MCF 10A (cell line): ENCODE measurements around the gene ACACA. TPM values are rescaled to one million over a fixed set of nuclear protein-coding genes. Genes with fewer than 3 reads are reported as not detected.
A peak's percentile ranks its signal among the peaks of the same experiment; 100 is the strongest.

Experiments used
- BruUV-seq: library from RNA; stranded (reverse); fragments of 400-500 nt; replicated peaks from 2 replicates; lab custom pipeline; 2021; lab: Mats Ljungman, UMichigan
- CTCF ChIA-PET: fragments of 300-600 bp; sonication (Branson Sonifier 250); formaldehyde crosslinking; extraction: SDS; loops from one replicate; lab custom pipeline; 2021; ENCODE audit warnings: antibody characterized with exemption, inconsistent platforms; lab: Yijun Ruan, JAX
- POLR2A ChIA-PET: fragments of 300-600, 350-650 bp; sonication (Branson Sonifier 250); formaldehyde crosslinking; extraction: SDS; loops from one replicate; lab custom pipeline; 2020; ENCODE audit warnings: antibody characterized with exemption, inconsistent platforms; lab: Yijun Ruan, JAX
- DNase-seq: peaks from one replicate; pipeline ENCODE4 v3.0.0-alpha.2; 2018; ENCODE audit not compliant: unreplicated experiment
- H3K27ac Mint-ChIP-seq: one replicate; pipeline ENCODE4 v1.8.0; 2022; ENCODE audit warnings: mild to moderate bottlenecking, low read depth, mixed read lengths; ENCODE audit not compliant: unreplicated experiment
- H3K27me3 Mint-ChIP-seq: one replicate; pipeline ENCODE4 v1.8.0; 2022; ENCODE audit warnings: mixed read lengths; ENCODE audit not compliant: insufficient read depth, unreplicated experiment
- H3K36me3 Mint-ChIP-seq: one replicate; pipeline ENCODE4 v1.8.0; 2022; ENCODE audit warnings: mild to moderate bottlenecking, moderate library complexity, mixed read lengths; ENCODE audit not compliant: insufficient read depth, unreplicated experiment
- H3K4me1 Mint-ChIP-seq: one replicate; pipeline ENCODE4 v1.8.0; 2022; ENCODE audit warnings: mixed read lengths; ENCODE audit not compliant: insufficient read depth, unreplicated experiment
- H3K4me3 Mint-ChIP-seq: one replicate; pipeline ENCODE4 v1.8.0; 2022; ENCODE audit warnings: mild to moderate bottlenecking, moderate library complexity, mixed read lengths; ENCODE audit not compliant: unreplicated experiment
- H3K9me3 Mint-ChIP-seq: one replicate; pipeline ENCODE4 v1.8.0; 2022; ENCODE audit warnings: mixed read lengths; ENCODE audit not compliant: unreplicated experiment
- intact Hi-C: fragments of 100-400 bp; cut with micrococcal nuclease; formaldehyde crosslinking; loops from 2 replicates; pipeline ENCODE4 v1.14.1; 2022
- total RNA-seq: library from RNA; stranded (reverse); gene quantifications from 2 replicates; pipeline ENCODE4 v1.2.3, GENCODE V29; 2022
- TF ChIP-seq, protein P1 (sequence below): fragments of 200-600 bp; IDR thresholded peaks from one replicate; pipeline ENCODE4 v1.8.0; 2022; ENCODE audit warnings: antibody characterized with exemption, mild to moderate bottlenecking; ENCODE audit not compliant: unreplicated experiment

The ACACA gene
- total RNA-seq, 1 experiment from 2014 or later, result 100 TPM

DNA sequence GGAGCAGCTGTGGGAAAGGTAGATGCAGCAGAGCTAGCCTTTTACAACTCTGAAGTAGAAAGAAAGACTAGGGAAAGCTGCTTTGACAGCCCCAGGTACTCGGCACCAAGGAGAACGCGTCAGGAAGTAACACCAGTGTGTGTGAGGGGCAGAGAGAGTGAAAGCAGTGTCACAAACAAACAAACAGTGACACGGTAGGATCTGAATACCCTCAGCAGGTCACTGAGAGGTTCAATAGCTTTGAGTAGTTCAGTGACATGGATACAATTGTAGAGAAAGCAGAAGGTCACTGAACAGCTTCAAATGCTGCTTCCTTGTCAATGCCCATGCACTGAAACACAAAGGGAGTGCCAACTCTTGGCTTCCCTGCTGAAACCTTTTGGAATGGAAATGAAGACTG is 181.2 kb downstream of the ACACA start:
- H3K36me3 Mint-ChIP-seq, result peaks cover 83% of the 10 kb centered on the region
- no peaks in the 10 kb centered on the region for H3K27me3 Mint-ChIP-seq

DNA sequence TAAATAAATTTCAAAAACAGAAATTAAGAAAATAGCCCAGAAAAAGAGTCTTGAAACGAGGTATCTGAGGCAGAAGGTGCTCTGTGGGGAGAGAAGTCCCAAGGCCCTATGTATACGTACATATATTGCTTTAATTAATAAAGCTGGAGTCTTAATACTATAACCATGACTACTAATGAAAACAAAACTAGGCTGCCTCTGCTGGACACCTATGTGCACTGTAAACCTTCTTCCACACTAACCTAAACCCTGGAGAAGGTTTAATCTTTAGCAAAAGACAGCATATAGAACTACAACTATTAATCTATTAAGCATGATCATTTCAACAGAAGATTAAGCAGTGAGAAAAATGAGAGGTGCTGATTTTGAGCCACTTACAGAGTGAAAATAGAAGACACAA is 184.8 kb downstream of the ACACA start:
- TF ChIP-seq, protein P1, sequence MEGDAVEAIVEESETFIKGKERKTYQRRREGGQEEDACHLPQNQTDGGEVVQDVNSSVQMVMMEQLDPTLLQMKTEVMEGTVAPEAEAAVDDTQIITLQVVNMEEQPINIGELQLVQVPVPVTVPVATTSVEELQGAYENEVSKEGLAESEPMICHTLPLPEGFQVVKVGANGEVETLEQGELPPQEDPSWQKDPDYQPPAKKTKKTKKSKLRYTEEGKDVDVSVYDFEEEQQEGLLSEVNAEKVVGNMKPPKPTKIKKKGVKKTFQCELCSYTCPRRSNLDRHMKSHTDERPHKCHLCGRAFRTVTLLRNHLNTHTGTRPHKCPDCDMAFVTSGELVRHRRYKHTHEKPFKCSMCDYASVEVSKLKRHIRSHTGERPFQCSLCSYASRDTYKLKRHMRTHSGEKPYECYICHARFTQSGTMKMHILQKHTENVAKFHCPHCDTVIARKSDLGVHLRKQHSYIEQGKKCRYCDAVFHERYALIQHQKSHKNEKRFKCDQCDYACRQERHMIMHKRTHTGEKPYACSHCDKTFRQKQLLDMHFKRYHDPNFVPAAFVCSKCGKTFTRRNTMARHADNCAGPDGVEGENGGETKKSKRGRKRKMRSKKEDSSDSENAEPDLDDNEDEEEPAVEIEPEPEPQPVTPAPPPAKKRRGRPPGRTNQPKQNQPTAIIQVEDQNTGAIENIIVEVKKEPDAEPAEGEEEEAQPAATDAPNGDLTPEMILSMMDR, result no peak
- Mint-ChIP-seq H3K4me3 (no peak overlapping the region), H3K27me3 (no peaks in the 10 kb centered on the region), H3K4me1 (peaks cover 11% of the 10 kb centered on the region), H3K36me3 (peaks cover 79% of the 10 kb centered on the region), H3K27ac (no peak overlapping the region), H3K9me3 (no peaks in the 10 kb centered on the region)
- no peak for DNase-seq
- BruUV-seq, result no TSS peak
- ChIA-PET POLR2A (no interaction called here), CTCF (interaction anchor here (4.9 kb wide), 1 partner anchor 19 kb away, joined by 23 read pairs; no protein-coding TSS in a partner anchor)
- intact Hi-C loops, result loop anchor here (5.0 kb wide), 1 partner anchor 595 kb away; no protein-coding TSS in a partner anchor

More for the DNA sequence above, 181.2 kb downstream of the ACACA start:
- Mint-ChIP-seq H3K4me3 (no peak overlapping the region), H3K27ac (peak overlapping the region; percentile 49), H3K9me3 (no peaks in the 10 kb centered on the region), H3K4me1 (peaks cover 4% of the 10 kb centered on the region)
- intact Hi-C loops, result no loop called here
- CTCF ChIA-PET, result interaction anchor here (0.5 to 4.9 kb wide), 3 partner anchors 11 to 36 kb away, joined by 3 to 23 read pairs (median 5); no protein-coding TSS in a partner anchor
- no peak for DNase-seq
- TF ChIP-seq, protein P1, result no peak
- POLR2A ChIA-PET, result interaction anchor here (1.0 to 1.5 kb wide), 2 partner anchors 14 to 624 kb away, joined by 3 read pairs; partner anchors contain the start of gene MRM1
- no TSS peak for BruUV-seq

DNA sequence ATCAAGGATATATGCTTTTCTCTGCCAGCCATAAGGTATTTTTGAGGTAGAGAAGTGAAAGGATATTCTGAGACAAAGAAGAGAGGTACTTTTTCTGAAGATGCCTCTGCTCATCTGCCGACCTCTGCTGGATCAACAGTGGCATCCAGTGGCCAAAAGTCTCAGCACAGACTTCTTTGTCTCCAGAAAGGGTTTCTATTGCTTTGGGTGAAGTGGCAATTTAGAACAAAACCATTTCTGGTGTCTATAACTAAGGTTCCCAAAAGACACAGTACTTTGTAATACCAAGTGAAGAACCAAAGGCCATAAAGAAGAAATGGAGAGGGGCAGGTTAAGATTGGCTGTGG is 186.1 kb downstream of the ACACA start:
- peaks cover 11% of the 10 kb centered on the region for H3K4me1 Mint-ChIP-seq
- intact Hi-C loops, result loop anchor here (5.0 kb wide), 1 partner anchor 593 kb away; no protein-coding TSS in a partner anchor
- ChIA-PET POLR2A (no interaction called here), CTCF (no interaction called here)
- no peaks in the 10 kb centered on the region for H3K9me3 Mint-ChIP-seq
- DNase-seq, result peak; percentile 8
- no peak overlapping the region for H3K4me3 Mint-ChIP-seq
- no peaks in the 10 kb centered on the region for H3K27me3 Mint-ChIP-seq
- H3K36me3 Mint-ChIP-seq, result peaks cover 83% of the 10 kb centered on the region
- TF ChIP-seq, protein P1, result peak; percentile 47
- peak overlapping the region; percentile 83 for H3K27ac Mint-ChIP-seq
- no TSS peak for BruUV-seq

DNA sequence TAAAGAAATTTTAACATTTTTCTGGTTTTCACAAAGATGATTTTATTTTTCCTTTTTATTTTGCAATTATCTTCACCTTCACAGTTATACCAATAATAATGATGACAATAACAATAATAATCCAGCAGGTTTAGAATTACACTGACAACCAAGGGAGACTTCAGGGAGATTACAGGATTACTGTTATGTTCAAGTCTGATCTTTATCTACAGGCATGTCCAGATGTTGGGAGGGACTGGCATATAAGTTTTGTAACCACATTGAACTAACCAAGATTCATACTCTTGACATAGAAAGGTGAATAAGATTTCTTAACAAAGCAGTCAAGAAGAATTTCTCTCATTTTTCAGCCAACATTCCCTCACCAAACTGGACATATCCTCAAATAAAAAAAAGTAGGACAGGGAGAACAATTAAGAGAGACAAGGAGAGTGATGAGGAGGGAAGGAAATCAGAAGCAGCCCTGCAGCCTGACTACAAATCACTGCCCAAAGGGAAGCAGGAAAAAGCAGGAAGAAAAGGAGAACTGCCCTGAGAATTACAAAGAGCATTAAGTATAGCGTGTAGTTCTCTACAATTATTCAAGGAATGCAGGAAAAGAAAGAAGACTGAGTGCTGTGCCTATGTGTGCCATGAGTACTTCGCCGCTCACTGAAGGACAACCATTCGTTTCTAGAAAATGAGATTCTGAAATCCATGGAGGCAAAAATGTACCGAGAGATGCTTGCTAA is 186.6 kb downstream of the ACACA start:
- BruUV-seq, result no TSS peak
- intact Hi-C loops, result loop anchor here (5.0 kb wide), 1 partner anchor 593 kb away; no protein-coding TSS in a partner anchor
- Mint-ChIP-seq H3K27ac (peak overlapping the region; percentile 83), H3K4me1 (peaks cover 11% of the 10 kb centered on the region), H3K27me3 (no peaks in the 10 kb centered on the region), H3K9me3 (no peaks in the 10 kb centered on the region), H3K36me3 (peaks cover 86% of the 10 kb centered on the region), H3K4me3 (no peak overlapping the region)
- TF ChIP-seq, protein P1, result no peak
- POLR2A ChIA-PET, result interaction anchor here (0.7 to 0.9 kb wide), 2 partner anchors 43 to 618 kb away, joined by 3 read pairs; no protein-coding TSS in a partner anchor
- CTCF ChIA-PET, result no interaction called here
- DNase-seq, result no peak
